Stimulated activated naive CD8-positive, alpha-beta T cell treated with anti-CD3 and anti-CD28 coated beads, Interleukin-15, Interleukin-2, amounts not matched to agents 100 U/mL and 50 U/mL, for 24 hours (primary cell): Measurements from ENCODE around the gene PATZ1.
"Not testable (repeated sequence)": the region's sequence is repeated elsewhere in the genome, so short reads cannot be mapped to it uniquely, and the experiment has no call there.

Source experiments
- ATAC-seq: fragments of 150-1000 bp; cut with Tn5 transposase; one replicate; pipeline ENCODE4 v1.10.0; 2021
- DNase-seq: peaks from one replicate; pipeline ENCODE4 v3.0.0; 2021

The PATZ1 gene

GRCh38 chr22:31343235-31344191, 2.6 kb downstream of the PATZ1 start:
- ATAC-seq, result no peak
- DNase-seq, result peak; percentile 63

- DNase-seq (peak; percentile 11), ATAC-seq (no peak)
Observed at GRCh38 chr22:31342389-31343140, 3.6 kb downstream of the PATZ1 start.

- DNase-seq (no peak), ATAC-seq (no peak)
Observed at GRCh38 chr22:31341386-31342088, 4.6 kb downstream of the PATZ1 start.

- DNase-seq (no peak), ATAC-seq (no peak)
Observed at GRCh38 chr22:31340765-31341247, 5.3 kb downstream of the PATZ1 start.

GRCh38 chr22:31340360-31340759, 5.8 kb downstream of the PATZ1 start:
- no peak for ATAC-seq
- no peak for DNase-seq

- ATAC-seq (no peak), DNase-seq (no peak)
Observed at GRCh38 chr22:31339148-31339832, 6.9 kb downstream of the PATZ1 start.

GRCh38 chr22:31337178-31337577, 9.0 kb downstream of the PATZ1 start:
- peak; percentile 88 for ATAC-seq
- peak; percentile 68 for DNase-seq

GRCh38 chr22:31334329-31334728, 11.8 kb downstream of the PATZ1 start:
- DNase-seq, result no peak
- no peak for ATAC-seq

GRCh38 chr22:31333641-31334040, 12.5 kb downstream of the PATZ1 start:
- ATAC-seq (no peak), DNase-seq (no peak)

GRCh38 chr22:31332886-31333285, 13.3 kb downstream of the PATZ1 start:
- DNase-seq (no peak), ATAC-seq (no peak)

- no peak for ATAC-seq
- DNase-seq, result no peak
Observed at GRCh38 chr22:31332010-31332409, 14.1 kb downstream of the PATZ1 start.

- DNase-seq (no peak), ATAC-seq (peak; percentile 87)
Observed at GRCh38 chr22:31329453-31330215, 16.5 kb downstream of the PATZ1 start.

GRCh38 chr22:31329029-31329428, 17.1 kb downstream of the PATZ1 start:
- DNase-seq, result no peak

GRCh38 chr22:31328544-31328960, 17.6 kb downstream of the PATZ1 start:
- no peak for DNase-seq
- ATAC-seq, result no peak

More at GRCh38 chr22:31329029-31329428, 17.1 kb downstream of the PATZ1 start:
- ATAC-seq, result no peak

GRCh38 chr22:31327806-31328543, 18.2 kb downstream of the PATZ1 start:
- no peak for DNase-seq
- ATAC-seq, result no peak

GRCh38 chr22:31326877-31327276, 19.3 kb downstream of the PATZ1 start:
- no peak for ATAC-seq
- no peak for DNase-seq

- ATAC-seq, result peak; percentile 16
- no peak for DNase-seq
Observed at GRCh38 chr22:31323578-31324550, 22.3 kb downstream of the PATZ1 start.

GRCh38 chr22:31321421-31321820, 24.7 kb downstream of the PATZ1 start:
- ATAC-seq, result no peak
- no peak for DNase-seq

- not testable (repeated sequence) for ATAC-seq, DNase-seq
Observed at GRCh38 chr22:31314220-31314619, 31.9 kb downstream of the PATZ1 start.
